AG08396 (cell line): ENCODE data around the gene CALHM2.

Experiments used
- DNase-seq: peaks from one replicate; pipeline ENCODE4 v3.0.0; 2012; ENCODE audit warnings: low spot score, mixed read lengths

Gene CALHM2

DNA sequence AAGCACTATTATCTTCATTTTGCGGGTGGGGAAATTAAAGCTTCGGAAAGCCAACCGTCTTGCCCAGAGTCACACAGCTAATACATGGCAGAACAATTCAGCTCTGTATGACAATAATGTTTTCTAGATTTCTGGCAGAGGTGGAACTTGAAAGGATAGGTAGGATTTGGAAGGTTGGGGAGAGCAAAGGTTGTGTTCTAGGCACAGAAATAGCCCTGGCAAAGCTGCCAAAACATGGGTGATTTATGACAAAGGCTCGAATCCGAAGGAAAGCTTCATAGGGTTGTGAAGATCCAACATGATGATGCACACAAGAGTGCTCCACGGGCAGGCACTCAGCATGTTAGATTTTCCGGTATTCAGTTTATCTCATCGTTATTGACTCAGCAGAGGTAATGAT lies 36.6 kb downstream of the CALHM2 start:
- no peak for DNase-seq

DNA sequence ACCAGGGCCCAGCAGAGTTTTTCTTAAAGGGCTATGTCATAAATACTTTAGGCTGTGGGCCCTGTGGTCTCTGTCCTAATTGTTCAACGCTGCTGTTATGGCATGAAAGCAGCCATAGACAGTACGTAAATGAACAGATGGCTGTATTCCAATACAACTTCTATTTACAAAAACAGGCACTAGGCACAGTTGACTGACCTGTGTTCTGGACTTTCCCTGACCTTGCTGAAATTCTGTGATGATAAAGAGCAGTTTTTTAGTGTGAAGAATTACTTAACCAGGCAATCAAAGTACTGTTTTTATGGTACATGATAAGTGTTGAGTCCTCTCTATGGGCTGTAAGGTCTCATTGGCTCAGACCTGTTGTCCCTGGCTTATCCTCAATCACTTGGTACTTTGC lies 38.6 kb downstream of the CALHM2 start:
- no peak for DNase-seq

DNA sequence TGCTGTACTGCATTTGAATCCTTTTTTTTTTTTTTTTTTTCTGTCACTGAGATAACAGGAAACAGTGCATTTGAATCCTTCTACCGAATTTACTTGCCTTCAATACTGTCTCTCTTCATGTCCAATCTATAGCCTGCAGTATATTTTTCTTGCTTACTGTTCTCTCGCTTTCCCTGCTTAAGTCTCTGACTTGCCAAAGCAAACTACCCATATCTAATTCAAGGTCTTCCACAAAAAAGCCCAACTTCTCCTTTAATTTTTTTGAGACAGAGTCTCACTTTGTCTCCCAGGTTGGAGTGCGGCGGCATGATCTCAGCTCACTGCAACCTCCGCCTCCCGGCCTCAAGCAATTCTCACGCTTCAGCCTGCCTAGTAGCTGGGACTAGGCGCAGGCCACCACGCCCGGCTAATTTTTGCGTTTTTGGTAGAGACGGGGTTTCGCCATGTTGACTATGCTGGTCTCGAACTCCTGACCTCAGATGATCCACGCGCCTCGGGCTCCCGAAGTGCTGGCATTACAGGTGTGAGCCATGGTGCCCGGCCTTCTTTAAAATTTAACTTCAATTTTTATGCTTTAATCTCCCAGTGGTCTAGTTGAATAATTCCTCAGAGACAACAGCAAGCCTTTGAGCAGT lies 54.9 kb downstream of the CALHM2 start:
- no peak for DNase-seq

DNA sequence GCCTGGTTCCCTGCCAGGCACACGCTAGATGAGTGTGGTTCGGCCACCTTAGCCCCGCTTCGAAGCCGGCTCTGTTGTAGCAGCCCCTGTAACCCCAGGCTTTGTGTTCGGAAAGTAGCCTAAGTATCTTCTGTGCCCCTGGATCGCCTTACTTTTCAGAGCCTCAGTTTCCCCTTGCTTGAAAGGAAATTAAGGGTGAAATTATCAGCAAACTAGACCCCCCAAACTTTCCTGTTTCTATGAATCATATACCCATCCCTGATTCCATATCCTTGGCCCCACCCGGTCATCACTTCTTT lies 55.4 kb downstream of the CALHM2 start:
- no peak for DNase-seq
